GM18873 (cell line): ENCODE results near the gene CCDC85B.
A peak's percentile ranks its signal among the peaks of the same experiment; 100 is the strongest.
"Not testable (repeated sequence)": the region's sequence is repeated elsewhere in the genome, so short reads cannot be mapped to it uniquely, and the experiment has no call there.

Experiments used
- ATAC-seq: cut with Tn5 transposase; IDR thresholded peaks from one replicate; pipeline ENCODE4 v1.9.1; 2021; ENCODE audit warnings: mild to moderate bottlenecking, moderate library complexity, moderate number of reproducible peaks; ENCODE audit not compliant: unreplicated experiment, low FRiP score

The CCDC85B gene

DNA sequence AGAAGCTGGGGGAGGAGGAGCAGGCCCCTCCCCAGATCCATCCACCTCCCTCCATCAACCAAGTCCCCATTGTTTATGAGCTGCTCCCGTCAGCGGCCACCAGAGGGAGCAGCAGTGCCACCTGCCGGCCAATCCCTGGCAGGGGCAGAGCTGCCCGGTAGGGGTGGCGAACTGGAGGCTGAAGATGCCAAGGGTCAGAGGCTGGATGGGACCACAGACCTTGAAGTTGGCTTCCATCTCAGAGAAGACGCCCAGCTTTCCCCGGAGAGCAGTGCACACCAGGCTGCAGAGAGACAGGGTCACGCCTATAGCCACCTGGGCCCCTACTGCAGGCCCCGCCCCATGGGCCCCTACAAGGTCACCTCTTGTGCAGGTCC, 5.8 kb upstream of the CCDC85B start:
- no peak for ATAC-seq

DNA sequence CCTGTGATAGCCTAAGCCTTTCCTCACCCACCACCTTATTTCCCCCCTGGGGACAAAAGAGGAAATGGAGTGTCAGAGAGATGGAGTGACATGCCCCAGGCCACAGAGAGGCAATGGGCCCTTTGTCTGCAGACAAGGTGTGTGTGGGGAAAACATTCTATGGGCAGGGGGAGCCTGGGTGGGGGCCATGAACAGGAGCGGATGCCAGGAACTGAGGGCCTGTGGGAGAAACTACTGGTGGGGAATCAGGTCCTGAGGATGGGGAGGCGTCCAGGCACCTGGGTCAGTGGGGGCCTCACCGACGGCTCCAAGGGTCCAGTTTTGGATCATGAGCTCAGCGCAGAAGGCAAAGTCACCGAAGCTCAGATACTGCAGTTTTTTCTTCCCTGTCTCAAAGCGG, 5.2 kb upstream of the CCDC85B start:
- ATAC-seq = no peak

DNA sequence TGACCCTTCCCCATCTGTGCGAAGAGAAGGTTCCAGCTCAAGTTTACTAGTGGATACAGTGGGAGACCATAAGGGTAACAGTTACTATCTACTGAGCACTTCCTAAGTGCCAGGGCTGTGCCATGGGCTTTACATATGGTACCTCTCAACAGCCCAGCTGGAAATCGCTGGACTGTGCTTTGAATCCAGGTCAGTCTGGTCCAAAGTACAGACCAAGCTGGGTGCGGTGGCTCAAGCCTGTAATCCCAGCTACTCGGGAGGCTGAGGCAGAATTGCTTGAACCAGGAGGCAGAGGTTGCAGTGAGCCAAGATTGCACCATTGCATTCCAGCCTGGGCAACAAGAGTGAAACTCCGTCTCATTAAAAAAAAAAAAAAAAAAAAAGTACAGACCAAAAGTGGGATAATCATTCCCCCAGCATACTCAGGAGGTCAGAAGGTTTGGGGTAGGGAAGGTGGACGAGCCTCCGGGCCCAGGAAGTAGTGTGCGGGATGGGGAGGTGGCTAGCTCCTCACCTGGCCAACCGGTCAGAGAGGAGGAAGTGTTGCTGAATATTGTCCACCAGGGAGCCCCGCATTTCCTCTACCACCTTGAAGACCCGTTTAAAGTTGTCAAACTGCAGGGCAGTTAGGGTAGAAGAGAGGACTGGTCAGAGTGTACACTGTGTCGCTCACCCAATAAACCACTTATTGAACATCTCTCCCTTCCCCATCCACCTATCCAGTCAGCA, 4.5 kb upstream of the CCDC85B start:
- no peak for ATAC-seq

DNA sequence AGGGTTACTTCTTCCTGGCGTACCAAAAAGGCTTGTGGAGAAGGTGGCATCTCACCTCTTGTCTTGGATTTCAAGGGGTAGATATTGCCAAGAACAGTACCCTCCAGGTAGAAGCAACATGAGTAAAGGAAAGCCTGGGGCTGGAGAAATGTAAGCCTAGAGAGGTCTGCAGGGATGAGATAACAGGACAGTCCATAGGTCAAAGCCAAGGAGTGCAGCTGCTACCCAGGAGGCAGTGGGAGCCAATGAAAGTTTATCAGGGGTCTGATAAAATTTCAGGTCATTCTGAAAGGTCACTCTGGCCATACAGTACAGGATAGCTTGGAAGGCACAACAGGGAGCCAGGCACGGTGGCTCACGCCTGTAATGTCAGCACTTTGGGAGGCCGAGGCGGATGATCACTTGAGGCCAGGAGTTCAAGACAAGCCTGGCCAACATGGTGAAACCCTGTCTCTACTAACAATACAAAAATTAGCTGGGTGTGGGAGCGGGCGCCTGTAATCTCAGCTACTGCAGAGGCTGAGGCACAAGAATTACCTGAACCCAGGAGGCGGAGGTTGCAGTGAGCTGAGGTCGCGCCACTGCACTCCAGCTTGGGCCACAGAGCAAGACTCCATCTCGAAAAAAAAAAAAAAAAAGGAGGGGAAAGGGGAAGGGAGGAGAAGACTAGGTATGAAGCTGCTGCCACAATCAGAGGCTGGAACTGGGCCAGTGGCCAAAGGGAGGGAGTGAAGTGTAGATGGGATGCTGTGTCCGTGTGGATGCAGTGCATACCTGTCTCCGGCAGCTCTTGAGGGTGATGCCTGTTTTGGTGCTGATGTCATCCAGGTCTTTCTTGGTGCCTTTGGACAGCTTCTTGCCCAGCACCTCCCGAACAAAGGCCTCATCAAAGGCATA, 3.4 kb upstream of the CCDC85B start:
- no peak for ATAC-seq

DNA sequence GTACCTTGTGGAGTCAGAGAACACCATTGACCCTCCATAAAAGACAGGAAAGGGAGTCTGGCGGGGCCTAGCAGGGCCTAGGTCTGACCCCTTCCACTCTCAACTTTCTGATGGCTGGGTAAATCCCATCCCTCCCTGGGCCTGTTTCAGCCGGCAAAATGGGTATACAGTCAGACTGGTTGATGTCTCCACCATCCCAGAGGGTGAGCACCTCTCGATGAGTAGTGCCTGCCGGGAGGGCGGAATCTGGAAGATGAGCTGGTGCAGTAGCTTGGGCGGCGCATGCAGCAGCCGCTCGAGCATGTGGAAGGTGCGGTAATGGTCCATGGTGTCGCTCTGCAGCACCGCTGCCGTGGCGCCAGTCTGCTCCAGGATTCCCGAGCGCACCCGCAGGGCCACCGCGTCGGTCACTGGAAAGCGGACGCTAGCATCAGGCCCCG, 2.7 kb upstream of the CCDC85B start:
- no peak for ATAC-seq

DNA sequence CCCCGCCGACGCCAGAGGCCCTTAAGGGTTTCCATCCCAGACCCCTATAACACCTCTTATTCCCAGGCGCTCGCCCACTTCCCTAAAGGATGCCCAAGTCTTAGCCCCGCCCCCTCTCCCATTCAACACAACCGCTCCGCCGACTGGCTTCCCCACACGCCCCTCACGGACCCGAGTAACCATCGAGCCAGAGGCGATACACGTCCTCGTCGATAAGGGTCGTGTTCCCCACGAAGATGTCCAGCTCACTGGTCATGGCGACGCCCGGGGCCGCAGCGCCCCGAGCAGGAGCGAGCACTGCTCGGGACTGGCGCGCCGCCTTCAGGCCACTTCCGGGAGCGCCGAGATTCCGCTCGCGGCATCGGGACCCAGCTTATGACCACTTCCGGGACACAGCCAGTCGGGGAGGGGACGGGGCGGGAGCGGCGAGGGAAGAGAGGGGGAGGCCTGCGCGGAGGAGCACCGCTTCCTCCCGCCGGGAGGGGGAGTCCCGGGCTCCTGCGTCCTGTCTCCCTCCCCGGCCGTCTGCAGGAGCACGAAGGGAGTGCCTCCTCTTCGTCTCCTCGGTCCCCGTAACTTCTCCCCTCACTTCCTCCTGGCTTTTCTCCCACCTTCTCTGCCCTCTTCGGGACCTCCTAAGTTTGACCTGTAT, 2.2 kb upstream of the CCDC85B start, which contains the start of gene FIBP:
TSS of gene FIBP (minus strand) at position 309 of the 652 bp plus-strand sequence. CDS start at position 256, 53 bp downstream.
- ATAC-seq = peak; percentile 29

DNA sequence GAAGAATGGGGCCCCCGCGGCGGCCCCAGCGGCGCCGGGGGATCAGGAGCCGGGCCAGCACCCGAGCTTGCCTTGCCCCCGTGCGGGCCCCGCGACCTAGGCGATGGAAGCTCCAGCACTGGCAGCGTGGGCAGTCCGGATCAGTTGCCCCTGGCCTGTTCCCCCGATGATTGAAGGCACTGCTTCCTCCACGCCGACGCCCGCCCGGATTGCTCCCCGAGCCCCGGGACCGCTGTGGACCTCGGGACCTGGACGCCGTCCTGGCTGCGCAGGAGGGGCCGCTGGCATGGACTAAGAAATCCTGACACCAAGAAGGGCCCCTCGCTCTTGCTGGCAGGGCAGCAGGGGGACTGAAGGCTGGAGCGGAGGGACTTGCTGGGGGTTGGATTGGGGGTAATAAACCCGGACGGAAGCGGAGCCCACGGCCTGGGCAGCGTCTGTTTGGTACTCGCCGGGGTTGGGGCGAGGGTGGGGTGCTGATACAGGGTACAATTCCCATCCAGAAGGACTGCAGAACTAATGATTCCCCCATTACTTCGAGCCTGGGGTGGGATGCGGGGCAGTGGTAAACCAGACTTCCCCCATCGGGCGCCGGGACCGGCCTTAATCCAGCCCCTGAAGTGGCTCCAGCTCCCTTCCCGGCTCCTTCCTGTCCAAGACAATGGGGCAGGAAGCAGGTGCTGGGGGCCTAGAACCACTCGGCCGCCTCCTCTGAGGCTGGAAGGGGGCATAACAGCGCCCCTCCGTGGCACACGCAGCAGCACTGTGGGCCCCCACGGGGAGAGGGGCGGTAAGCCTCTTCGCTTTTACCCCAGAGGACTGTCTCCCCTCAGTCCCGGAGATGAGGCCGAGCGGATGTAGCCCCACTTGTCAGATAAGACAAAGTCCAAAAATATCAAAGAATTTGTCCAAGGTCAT, 1.0 kb downstream of the CCDC85B start:
- ATAC-seq = no peak

DNA sequence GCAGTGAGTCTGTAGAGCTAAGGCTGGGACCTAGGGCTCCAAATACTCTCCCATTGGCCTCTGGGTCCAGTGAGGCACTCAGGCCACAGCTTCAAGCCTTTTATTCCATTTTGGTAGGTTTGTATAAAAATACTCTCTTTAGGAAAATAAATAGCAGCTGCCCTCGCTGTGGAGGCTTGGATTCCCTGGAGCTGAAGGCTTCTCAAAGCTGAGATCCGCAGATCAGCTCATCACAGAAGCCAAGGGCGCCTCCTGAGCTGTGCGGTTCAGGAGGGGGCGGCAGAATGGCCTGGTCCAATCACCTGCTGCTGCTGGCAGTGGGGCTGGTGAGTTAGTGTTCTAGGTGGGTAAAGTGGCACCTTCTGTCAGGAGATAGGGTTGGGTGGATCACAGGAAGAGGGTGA, 1.7 kb downstream of the CCDC85B start:
- ATAC-seq = not testable (repeated sequence)

DNA sequence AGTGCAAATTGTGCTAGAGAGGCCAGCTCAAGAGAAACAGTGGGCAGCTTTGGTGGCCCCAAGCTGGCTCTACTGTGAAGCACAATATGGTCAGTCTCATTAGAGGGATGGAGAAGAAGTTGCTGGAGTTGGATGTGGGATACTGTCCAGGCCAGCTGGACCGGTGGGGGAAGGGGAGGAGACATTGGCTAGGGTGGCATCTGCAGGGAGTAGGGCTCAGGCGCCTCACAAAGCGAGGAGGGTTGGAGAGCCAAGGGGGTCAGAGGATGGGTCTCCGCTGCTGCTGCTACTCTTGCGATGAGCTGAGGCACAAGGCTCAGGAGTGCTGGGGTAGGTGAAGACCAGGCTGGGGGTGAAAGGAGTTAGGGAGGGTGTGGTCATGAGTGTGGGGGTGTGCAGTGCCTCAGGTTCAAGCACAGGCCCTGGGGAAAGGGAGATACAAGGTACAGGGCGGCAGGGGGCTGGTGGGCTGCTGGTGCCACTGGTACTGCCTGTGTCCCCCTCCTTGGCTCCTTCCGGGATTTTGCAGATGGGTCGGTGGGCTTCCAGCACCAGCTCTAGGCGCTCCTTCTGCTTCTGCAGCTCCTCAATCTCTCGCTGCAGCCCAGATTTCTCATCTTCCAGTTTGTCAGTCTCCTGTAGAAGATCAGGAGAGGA, 2.3 kb downstream of the CCDC85B start:
- no peak for ATAC-seq

DNA sequence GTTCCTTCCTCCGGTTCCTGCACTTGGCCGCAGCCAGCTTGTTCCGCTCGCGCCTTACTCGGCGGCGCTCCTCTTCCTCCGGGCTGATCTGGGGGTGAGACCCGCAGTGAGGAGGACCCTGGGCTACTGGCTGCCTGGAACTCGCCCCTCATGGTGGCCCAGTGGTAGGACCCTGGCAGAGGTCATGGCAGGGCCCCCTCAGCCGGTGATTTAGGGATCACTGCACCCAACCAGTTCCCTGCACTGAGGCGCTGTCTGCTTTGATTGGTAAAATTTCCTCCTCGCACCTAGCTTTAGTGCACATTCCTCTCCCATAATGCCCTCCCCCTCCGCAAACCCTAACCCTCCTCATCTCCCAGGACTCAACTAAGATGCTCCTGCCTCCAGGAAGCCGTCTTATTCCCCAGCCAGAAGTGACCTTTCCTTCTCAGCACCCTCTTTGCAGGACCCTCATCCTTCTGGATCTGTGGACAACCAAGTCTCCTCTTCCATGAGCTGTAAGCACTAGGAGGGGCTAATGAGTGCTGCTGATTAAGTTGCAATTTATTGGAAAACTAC, 3.6 kb downstream of the CCDC85B start:
- ATAC-seq = no peak

DNA sequence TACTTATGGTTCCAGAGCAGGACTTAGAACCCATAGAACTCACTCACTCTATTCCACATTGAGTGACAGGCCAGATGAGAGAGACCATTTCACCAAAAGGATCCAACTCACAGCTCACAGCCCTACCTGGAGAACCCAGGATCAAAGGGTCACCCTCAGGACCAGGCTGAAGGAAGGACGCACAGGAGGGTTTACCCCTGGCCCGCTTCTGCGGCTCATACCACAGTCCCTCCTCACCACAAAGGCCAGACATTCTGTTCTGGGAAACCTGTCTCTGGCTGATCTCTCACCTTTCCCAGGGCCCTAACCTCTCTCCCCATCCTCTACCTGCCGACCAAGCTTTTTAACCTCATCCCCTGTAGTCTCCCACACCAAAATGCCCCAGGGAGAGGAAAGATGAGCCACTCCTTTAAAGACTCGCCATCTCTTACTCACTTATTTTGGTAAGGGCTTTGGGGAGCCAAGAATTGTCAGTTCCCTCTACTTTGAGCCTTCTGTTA, 5.1 kb downstream of the CCDC85B start:
- ATAC-seq = no peak

DNA sequence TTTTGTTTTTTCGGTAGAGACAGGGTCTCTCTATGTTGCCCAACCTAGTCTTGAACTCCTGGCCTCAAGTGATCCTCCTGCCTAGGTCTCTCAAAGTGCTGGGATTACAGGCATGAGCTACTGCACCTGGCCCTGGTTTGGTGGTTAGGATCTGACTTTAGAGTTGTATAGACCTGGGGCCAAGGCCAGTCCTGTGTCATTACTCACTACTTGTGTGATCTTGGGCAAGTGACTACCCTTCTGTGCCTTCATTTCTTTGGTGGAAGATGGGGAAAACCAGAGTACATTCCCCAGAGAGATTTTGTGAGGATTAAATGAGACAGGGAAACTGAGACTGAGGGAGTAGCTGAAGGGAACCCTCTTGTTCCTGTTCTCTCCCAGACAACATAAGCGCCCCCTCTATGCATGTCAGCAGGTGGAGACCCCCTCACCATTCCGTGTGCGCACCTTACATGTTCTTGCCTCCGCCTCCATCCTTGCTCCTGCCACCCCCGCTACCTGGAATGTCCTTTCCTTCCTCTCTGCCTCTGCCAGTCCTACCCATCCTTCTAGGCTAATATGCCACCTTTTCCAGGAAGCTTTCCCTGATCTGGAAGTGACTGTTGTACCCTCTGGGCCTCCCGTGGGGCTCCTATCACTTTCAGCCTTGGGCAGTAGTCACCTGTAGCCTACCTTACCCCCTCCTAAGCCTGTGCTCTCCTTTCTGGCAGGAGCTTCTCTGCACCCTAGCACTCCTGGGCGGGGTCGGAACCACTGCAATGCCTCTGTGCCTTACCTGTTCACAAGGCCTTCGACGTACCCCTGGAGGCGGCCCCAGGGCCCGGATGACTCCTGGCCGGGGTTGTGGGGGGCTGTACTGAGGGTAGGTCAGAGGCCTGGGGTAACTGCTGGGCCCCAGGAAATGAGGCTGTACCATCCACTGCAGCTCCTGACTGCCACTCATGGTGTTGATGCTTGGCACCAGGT, 5.8 kb downstream of the CCDC85B start:
- ATAC-seq = no peak

DNA sequence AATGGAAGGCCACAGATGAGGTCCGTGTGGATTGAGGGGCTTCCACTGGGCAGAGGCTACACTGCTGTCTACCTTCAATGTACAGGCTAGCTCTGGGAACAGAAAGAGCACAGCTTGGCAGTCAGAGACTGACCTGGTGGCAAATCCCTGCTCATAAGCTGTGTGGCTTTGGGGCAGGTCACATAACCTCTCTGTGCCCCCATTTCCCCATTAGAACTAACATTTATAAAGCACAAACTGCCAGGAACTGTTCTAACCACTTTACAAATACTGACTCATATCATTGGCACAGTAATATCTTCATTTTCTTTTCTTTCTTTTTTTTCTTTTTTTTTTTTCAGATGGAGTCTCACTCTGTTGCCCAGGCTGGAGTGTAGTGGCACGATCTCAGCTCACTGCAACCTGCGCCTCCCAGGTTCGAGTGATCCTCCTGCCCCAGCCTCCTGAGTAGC, 6.6 kb downstream of the CCDC85B start:
- no peak for ATAC-seq

DNA sequence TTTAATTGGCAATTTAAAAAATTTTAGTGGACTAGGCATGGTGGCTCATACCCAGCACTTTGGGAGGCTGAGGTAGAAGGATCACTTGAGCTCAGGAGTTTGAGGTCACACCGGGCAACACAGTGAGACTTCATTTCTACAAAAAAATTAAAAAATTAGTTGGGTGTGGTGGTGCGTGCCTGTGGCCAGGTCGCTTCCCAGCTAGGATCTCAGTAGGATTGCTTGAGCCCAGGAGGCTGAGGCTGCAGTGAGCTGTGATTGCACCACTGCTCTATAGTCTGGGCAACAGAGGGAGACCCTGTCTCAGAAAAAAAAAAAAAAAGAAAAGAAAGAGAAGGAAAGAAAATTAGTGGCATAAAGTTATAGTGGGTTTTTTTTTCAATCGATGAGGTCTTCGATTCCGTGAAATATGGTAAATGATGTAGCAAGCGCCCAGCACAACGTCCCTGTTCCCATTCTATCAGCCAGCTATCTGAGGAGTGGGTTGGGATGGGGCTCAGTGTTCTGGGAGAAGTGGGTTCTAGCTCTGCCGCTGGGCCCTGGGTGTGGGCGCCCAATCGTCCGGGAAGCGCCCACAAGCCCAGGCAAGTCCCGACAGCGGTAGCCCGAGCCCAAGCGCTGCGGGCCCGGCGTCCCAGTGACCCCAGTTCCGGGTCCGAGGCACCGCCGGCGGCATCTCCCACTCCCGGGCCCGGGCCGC, 8.3 kb downstream of the CCDC85B start:
- ATAC-seq = no peak

DNA sequence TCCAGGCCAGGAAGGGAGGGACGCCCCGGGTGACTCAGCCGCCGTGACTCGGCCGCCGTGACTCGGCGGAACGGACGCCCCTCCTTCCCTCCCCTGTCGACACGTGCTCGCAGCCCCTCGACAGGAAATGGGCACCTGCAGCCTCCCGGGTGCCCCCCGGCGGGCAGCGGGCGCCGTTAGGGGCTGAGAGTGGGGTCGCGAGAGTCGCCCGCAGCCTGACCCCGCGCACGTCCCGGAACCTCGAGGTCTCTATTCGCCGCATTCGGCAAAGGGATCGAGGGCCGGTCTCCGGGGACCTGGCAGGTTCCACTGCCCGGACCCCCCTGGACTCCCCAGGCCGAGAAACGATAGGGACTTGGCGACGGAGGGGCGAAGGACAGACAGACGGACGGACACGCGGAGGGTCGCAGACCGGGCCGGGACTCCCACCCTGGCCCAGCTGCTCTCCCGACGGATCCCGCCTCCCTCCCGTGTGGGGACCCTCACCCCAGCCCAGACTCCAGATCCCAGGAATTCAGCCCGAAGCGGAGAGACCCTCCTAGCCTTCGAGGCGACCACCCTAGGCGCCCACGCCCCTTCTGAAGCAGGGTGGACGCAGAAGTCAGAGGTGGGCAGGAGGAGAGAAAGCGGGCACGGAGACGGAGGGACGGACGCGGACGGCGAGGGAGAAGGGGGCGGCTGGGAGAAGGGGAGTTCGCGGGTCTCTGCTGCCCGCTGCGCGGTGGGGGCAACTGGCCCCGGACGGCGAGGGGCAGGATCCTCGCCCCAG, 9.1 kb downstream of the CCDC85B start:
- ATAC-seq = no peak

DNA sequence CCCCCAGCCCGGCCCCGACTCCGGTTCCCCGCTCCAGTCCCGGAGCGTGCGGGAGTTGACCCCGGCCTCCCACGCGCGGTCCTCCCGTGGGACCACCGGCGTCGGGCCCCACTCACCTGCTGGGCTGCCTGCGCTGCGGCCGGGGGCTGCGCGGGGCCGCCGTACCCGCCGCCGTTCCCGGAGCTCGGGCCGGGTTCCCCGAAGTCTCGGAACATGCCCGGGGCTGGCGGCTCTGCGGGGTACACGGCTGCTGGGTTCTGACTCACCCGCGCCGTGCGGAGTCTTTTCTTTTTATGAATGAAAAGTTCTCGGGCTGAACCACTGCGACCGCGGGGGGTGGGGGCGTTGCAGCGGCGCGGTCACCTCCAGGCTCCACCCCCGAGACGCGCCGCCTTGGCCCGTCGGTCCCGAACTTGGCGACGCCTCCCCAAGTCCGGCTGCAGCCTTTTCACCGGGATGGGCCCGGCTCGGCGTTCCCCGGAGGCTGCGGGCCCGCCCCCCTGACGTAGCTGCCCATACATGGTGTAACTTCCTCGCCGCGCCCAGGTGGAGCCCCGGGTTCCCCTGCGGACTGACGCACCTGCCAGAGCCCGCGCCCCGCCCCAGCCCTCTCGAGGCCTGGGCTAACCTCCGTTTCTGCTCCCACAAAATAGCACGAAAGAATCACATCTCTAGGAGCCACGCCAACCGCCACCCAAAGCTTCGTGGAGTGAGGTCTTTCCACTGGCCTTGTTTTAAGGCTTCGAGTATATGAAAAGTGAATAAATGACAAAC, 9.8 kb downstream of the CCDC85B start, which contains the start of gene FOSL1:
TSS of gene FOSL1 (minus strand) at position 264 of the 774 bp plus-strand sequence. CDS start at position 215, 49 bp downstream.
- peak; percentile 54 for ATAC-seq
